Activated CD8-positive, alpha-beta T cell treated with anti-CD3 and anti-CD28 coated beads for 36 hours (primary cell): Measurements from ENCODE around the gene STK24. TPM values are rescaled to one million over a fixed set of nuclear protein-coding genes. Genes with fewer than 3 reads are reported as not detected.
"Not testable (repeated sequence)": the region's sequence is repeated elsewhere in the genome, so short reads cannot be mapped to it uniquely, and the experiment has no call there.

ENCODE experiments used
- ATAC-seq: fragments of 200-7000 bp; cut with Tn5 transposase; one replicate; pipeline ENCODE4 v1.10.0; 2021; ENCODE audit warnings: mild to moderate bottlenecking, moderate library complexity
- CTCF ChIA-PET: fragments of 350-600 bp; sonication (Branson Sonifier 250); formaldehyde crosslinking; loops from one replicate; lab custom pipeline; 2021; ENCODE audit warnings: antibody characterized with exemption; lab: Charles Lee
- POLR2A ChIA-PET: fragments of 350-600 bp; sonication (Branson Sonifier 250); formaldehyde crosslinking; loops from one replicate; lab custom pipeline; 2021; ENCODE audit warnings: antibody characterized with exemption; lab: Charles Lee
- DNase-seq: peaks from one replicate; pipeline ENCODE4 v3.0.0-alpha.2; 2020
- H3K27ac Mint-ChIP-seq: one replicate; pipeline ENCODE4 v1.8.0; 2021; ENCODE audit warnings: mild to moderate bottlenecking, mixed read lengths
- H3K27me3 Mint-ChIP-seq: one replicate; pipeline ENCODE4 v1.8.0; 2021; ENCODE audit warnings: mixed read lengths
- H3K36me3 Mint-ChIP-seq: one replicate; pipeline ENCODE4 v1.8.0; 2021; ENCODE audit warnings: low read depth, mixed read lengths
- H3K4me1 Mint-ChIP-seq: one replicate; pipeline ENCODE4 v1.8.0; 2021; ENCODE audit warnings: low read depth, mixed read lengths
- H3K4me3 Mint-ChIP-seq: one replicate; pipeline ENCODE4 v1.8.0; 2021; ENCODE audit warnings: mild to moderate bottlenecking, moderate library complexity, mixed read lengths
- H3K9me3 Mint-ChIP-seq: one replicate; pipeline ENCODE4 v1.8.0; 2021; ENCODE audit warnings: mixed read lengths
- CTCF ChIP-seq: fragments of 200-600 bp; IDR thresholded peaks from one replicate; pipeline ENCODE4 v1.8.0; 2022; ENCODE audit warnings: antibody characterized with exemption, mild to moderate bottlenecking
- intact Hi-C: fragments of 100-400 bp; cut with micrococcal nuclease; formaldehyde crosslinking; loops from one replicate; pipeline ENCODE4 v1.10.0; 2022
- total RNA-seq, 2 experiments: library from RNA; stranded (reverse); gene quantifications; one replicate each; pipeline ENCODE4 v1.2.3, GENCODE V29; 2021

The STK24 gene
- total RNA-seq, 2 experiments from 2014 or later = 118 TPM

- H3K4me3 Mint-ChIP-seq = no peak overlapping the region
- H3K27me3 Mint-ChIP-seq = no peaks in the 10 kb centered on the region
- no peak overlapping the region for H3K27ac Mint-ChIP-seq
- no peaks in the 10 kb centered on the region for H3K36me3 Mint-ChIP-seq
- peaks cover 2% of the 10 kb centered on the region for H3K9me3 Mint-ChIP-seq
- ATAC-seq = no peak
- ChIA-PET CTCF (interaction anchor here (1.0 kb wide), 2 partner anchors 112 to 150 kb away, joined by 3 to 4 read pairs; no protein-coding TSS in a partner anchor), POLR2A (no interaction called here)
- peaks cover 15% of the 10 kb centered on the region for H3K4me1 Mint-ChIP-seq
- intact Hi-C loops = no loop called here
- TF ChIP-seq CTCF = no peak
- no peak for DNase-seq
Observed at GRCh38 chr13:98595134-98595533, 18.2 kb upstream of the STK24 start.

- POLR2A ChIA-PET = no interaction called here
- Mint-ChIP-seq H3K4me3 (no peak overlapping the region), H3K4me1 (peaks cover 15% of the 10 kb centered on the region), H3K27ac (no peak overlapping the region), H3K9me3 (peaks cover 2% of the 10 kb centered on the region), H3K27me3 (no peaks in the 10 kb centered on the region), H3K36me3 (no peaks in the 10 kb centered on the region)
- CTCF ChIA-PET = no interaction called here
- DNase-seq (no peak), ATAC-seq (no peak)
- TF ChIP-seq CTCF = no peak
- intact Hi-C loops = no loop called here
Observed at GRCh38 chr13:98592362-98592732, 15.4 kb upstream of the STK24 start.

GRCh38 chr13:98591721-98592361 lies 14.9 kb upstream of the STK24 start:
- TF ChIP-seq CTCF = no peak
- peaks cover 14% of the 10 kb centered on the region for H3K4me1 Mint-ChIP-seq
- ChIA-PET POLR2A (no interaction called here), CTCF (interaction anchor here (0.6 kb wide), 1 partner anchor 81 kb away, joined by 3 read pairs; no protein-coding TSS in a partner anchor)
- no peaks in the 10 kb centered on the region for H3K36me3 Mint-ChIP-seq
- no peak for ATAC-seq
- no peak for DNase-seq
- intact Hi-C loops = no loop called here
- no peaks in the 10 kb centered on the region for H3K27me3 Mint-ChIP-seq
- H3K4me3 Mint-ChIP-seq = no peak overlapping the region
- H3K9me3 Mint-ChIP-seq = peaks cover 2% of the 10 kb centered on the region
- H3K27ac Mint-ChIP-seq = no peak overlapping the region

- H3K9me3 Mint-ChIP-seq, intact Hi-C loops, H3K27me3 Mint-ChIP-seq, DNase-seq, H3K4me3 Mint-ChIP-seq, H3K36me3 Mint-ChIP-seq, H3K4me1 Mint-ChIP-seq, ATAC-seq, POLR2A ChIA-PET, CTCF ChIA-PET, H3K27ac Mint-ChIP-seq: not testable (repeated sequence)
Observed at GRCh38 chr13:98590471-98590870, 13.6 kb upstream of the STK24 start.

GRCh38 chr13:98589516-98589915 lies 12.6 kb upstream of the STK24 start:
- ATAC-seq, H3K27ac Mint-ChIP-seq, intact Hi-C loops, H3K9me3 Mint-ChIP-seq, H3K36me3 Mint-ChIP-seq, H3K4me1 Mint-ChIP-seq, H3K27me3 Mint-ChIP-seq, DNase-seq, H3K4me3 Mint-ChIP-seq, POLR2A ChIA-PET: not testable (repeated sequence)
- CTCF ChIA-PET = interaction anchor here (0.6 to 1.4 kb wide), 2 partner anchors 17 to 64 kb away, joined by 3 to 5 read pairs; no protein-coding TSS in a partner anchor
